Hepatocyte (in vitro differentiated cells): ENCODE results near the gene FAM151B. TPM values are rescaled to one million over a fixed set of nuclear protein-coding genes. Genes with fewer than 3 reads are reported as not detected.

Experiments
- DNase-seq: peaks from one replicate; pipeline ENCODE4 v3.0.0-alpha.2; 2016; ENCODE audit warnings: low spot score
- H2AFZ ChIP-seq: fragments of 200-600 bp; sonication (generic); 2 replicates; pipeline ENCODE4 v1.6.0; 2016; ENCODE audit warnings: antibody characterized with exemption, mild to moderate bottlenecking
- H3K27ac ChIP-seq: fragments of 200-600 bp; sonication (generic); 2 replicates; pipeline ENCODE4 v1.5.1; 2016; ENCODE audit warnings: mild to moderate bottlenecking
- H3K27me3 ChIP-seq: fragments of 200-600 bp; sonication (generic); 2 replicates; pipeline ENCODE4 v1.6.1; 2016
- H3K36me3 ChIP-seq: fragments of 200-600 bp; sonication (generic); replicated peaks from 2 replicates; pipeline ENCODE4 v1.5.1; 2016; ENCODE audit warnings: low read depth; ENCODE audit not compliant: insufficient read depth
- H3K4me1 ChIP-seq: fragments of 200-600 bp; sonication (generic); 2 replicates; pipeline ENCODE4 v1.5.1; 2016; ENCODE audit warnings: mild to moderate bottlenecking, moderate library complexity; ENCODE audit not compliant: insufficient read depth
- H3K4me2 ChIP-seq: fragments of 200-600 bp; sonication (generic); 2 replicates; pipeline ENCODE4 v1.6.0; 2016
- H3K4me3 ChIP-seq: fragments of 200-600 bp; sonication (generic); 2 replicates; pipeline ENCODE4 v1.5.1; 2016; ENCODE audit warnings: mild to moderate bottlenecking
- H3K79me2 ChIP-seq: fragments of 200-600 bp; sonication (generic); 2 replicates; pipeline ENCODE4 v1.6.0; 2017; ENCODE audit warnings: mild to moderate bottlenecking
- H3K9me2 ChIP-seq: fragments of 200-600 bp; sonication (generic); replicated peaks from 2 replicates; pipeline ENCODE4 v1.6.0; 2017; ENCODE audit warnings: mild to moderate bottlenecking; ENCODE audit not compliant: insufficient read depth
- H3K9me3 ChIP-seq: fragments of 200-600 bp; sonication (generic); 2 replicates; pipeline ENCODE4 v1.5.1; 2016; ENCODE audit warnings: low read depth, mild to moderate bottlenecking
- H4K20me1 ChIP-seq: fragments of 200-600 bp; sonication (generic); 2 replicates; pipeline ENCODE4 v1.6.0; 2016; ENCODE audit warnings: mild to moderate bottlenecking; ENCODE audit not compliant: insufficient read depth, poor library complexity, severe bottlenecking
- EZH2 ChIP-seq: fragments of 200-600 bp; sonication (generic); IDR thresholded peaks from 2 replicates; pipeline ENCODE4 v1.6.1; 2016; ENCODE audit warnings: antibody characterized with exemption, mild to moderate bottlenecking, borderline replicate concordance
- EZH2phosphoT487 ChIP-seq: fragments of 200-600 bp; sonication (generic); IDR thresholded peaks from one replicate; pipeline ENCODE4 v1.6.1; 2018; ENCODE audit warnings: antibody characterized with exemption, mild to moderate bottlenecking, low read depth, moderate library complexity; ENCODE audit not compliant: unreplicated experiment, severe bottlenecking
- WGBS: methylation state at CpG from one replicate; pipeline ENCODE4 v1.1.6; 2016; ENCODE audit warnings: low lambda C conversion rate; ENCODE audit errors: missing lambda C conversion rate; 5-methylcytosine and 5-hydroxymethylcytosine counted together
- polyA plus RNA-seq: library from polyadenylated mRNA; unstranded; fragments of >200 nt; fragmentation: Nextera tagmentation; extraction: Ambion mirVana; gene quantifications from 2 replicates; pipeline ENCODE4 v1.2.1, GENCODE V29; 2016
- total RNA-seq: library from RNA; depleted of rRNA; stranded (reverse); fragments of >200 nt; gene quantifications from 2 replicates; pipeline ENCODE4 v1.2.3, GENCODE V29; 2014
- TF ChIP-seq, protein P1 (sequence below): fragments of 200-600 bp; sonication (generic); IDR thresholded peaks from 2 replicates; pipeline ENCODE4 v1.5.1; 2016; ENCODE audit warnings: antibody characterized with exemption, mild to moderate bottlenecking; ENCODE audit not compliant: poor library complexity

FAM151B gene
- total and polyA plus RNA-seq, 2 experiments from 2014 or later, result 0.94 to 2.7 TPM

DNA sequence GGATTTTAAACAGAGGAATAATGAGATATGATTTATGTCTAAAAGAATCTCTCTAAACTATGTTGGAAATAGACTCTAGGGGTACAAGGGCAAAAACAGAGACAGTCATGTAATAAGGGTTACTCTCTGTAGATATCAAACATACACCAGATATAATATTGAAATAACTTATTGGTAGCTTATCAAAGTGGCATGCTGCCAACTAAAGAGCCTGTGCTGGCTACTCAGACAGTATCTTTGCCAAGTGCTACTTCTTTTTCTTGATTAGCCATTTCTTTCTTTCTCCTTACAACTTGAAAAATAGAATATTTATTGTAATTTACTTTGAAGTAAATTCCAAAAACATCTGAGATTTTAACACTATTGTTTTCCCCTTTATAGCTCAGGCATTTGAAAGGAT lies 45.2 kb upstream of the FAM151B start:
- H3K4me1 ChIP-seq, result no peaks in the 10 kb centered on the region
- TF ChIP-seq EZH2phosphoT487 (no peak), EZH2 (no peak)
- TF ChIP-seq, protein P1, sequence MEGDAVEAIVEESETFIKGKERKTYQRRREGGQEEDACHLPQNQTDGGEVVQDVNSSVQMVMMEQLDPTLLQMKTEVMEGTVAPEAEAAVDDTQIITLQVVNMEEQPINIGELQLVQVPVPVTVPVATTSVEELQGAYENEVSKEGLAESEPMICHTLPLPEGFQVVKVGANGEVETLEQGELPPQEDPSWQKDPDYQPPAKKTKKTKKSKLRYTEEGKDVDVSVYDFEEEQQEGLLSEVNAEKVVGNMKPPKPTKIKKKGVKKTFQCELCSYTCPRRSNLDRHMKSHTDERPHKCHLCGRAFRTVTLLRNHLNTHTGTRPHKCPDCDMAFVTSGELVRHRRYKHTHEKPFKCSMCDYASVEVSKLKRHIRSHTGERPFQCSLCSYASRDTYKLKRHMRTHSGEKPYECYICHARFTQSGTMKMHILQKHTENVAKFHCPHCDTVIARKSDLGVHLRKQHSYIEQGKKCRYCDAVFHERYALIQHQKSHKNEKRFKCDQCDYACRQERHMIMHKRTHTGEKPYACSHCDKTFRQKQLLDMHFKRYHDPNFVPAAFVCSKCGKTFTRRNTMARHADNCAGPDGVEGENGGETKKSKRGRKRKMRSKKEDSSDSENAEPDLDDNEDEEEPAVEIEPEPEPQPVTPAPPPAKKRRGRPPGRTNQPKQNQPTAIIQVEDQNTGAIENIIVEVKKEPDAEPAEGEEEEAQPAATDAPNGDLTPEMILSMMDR, result no peak
- H3K4me2 ChIP-seq, result no peak overlapping the region
- no peak overlapping the region for H2AFZ ChIP-seq
- H3K79me2 ChIP-seq, result peaks cover 6% of the 10 kb centered on the region
- H3K9me2 ChIP-seq, result no peaks in the 10 kb centered on the region
- H4K20me1 ChIP-seq, result no peaks in the 10 kb centered on the region
- H3K27ac ChIP-seq, result no peak overlapping the region
- no peaks in the 10 kb centered on the region for H3K9me3 ChIP-seq
- H3K4me3 ChIP-seq, result no peak overlapping the region
- H3K27me3 ChIP-seq, result no peaks in the 10 kb centered on the region
- DNase-seq, result no peak
- peaks cover 11% of the 10 kb centered on the region for H3K36me3 ChIP-seq

DNA sequence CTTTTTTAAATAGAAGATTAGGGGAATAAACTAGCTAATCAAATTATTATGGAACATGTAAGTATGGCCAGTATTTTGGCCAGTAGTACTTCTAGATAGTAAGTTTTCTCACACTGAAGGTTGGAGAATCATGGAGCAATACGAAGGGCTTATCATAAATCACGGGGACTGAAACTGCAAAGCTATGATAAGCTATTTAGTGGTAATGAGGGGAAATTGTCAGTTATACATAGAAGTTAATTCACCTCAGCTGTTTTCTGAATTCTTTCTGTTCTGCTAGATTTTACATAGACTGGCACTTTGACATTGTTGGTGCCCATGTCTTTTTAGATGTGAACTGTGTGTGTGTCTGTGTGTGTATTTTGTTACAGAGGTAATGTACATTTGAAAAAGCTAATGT lies 34.5 kb upstream of the FAM151B start:
- no peak overlapping the region for H2AFZ ChIP-seq
- H3K27ac ChIP-seq, result no peak overlapping the region
- no peak for TF ChIP-seq EZH2
- TF ChIP-seq EZH2phosphoT487, result no peak
- TF ChIP-seq, protein P1, result no peak
- 90% methylated on average over 2 of the region's 2 CpGs for WGBS
- H4K20me1 ChIP-seq, result no peaks in the 10 kb centered on the region
- H3K27me3 ChIP-seq, result no peaks in the 10 kb centered on the region
- H3K4me2 ChIP-seq, result no peak overlapping the region
- H3K4me3 ChIP-seq, result no peak overlapping the region
- no peaks in the 10 kb centered on the region for H3K79me2 ChIP-seq
- no peaks in the 10 kb centered on the region for H3K9me3 ChIP-seq
- no peaks in the 10 kb centered on the region for H3K4me1 ChIP-seq
- no peaks in the 10 kb centered on the region for H3K9me2 ChIP-seq
- H3K36me3 ChIP-seq, result peaks cover 3% of the 10 kb centered on the region
- DNase-seq, result no peak

DNA sequence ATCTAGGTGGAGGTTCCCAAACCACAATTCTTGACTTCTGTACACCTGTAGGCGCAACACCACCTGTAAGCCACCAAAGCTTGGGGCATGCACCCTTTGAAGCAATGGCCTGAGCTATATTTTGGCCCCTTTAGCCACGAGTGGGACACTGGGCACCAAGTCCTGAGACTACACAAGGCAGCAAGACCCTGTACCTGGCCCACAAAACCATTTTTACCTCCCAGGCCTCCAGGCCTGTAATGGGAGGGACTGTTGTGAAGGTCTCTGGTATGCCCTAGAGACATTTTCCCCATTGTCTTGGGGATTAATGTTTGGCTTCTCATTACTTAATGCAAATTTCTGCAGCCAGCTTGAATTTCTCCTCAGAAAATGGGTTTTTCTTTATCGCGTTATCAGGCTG lies 24.6 kb upstream of the FAM151B start:
- Histone ChIP-seq H2AFZ (no peak overlapping the region), H4K20me1 (no peaks in the 10 kb centered on the region), H3K36me3 (peaks cover 4% of the 10 kb centered on the region), H3K4me2 (no peak overlapping the region), H3K4me3 (no peak overlapping the region), H3K9me3 (peaks cover 3% of the 10 kb centered on the region), H3K79me2 (no peaks in the 10 kb centered on the region), H3K27ac (no peak overlapping the region), H3K9me2 (no peaks in the 10 kb centered on the region), H3K27me3 (no peaks in the 10 kb centered on the region), H3K4me1 (no peaks in the 10 kb centered on the region)
- 98% methylated on average over 4 of the region's 4 CpGs for WGBS
- no peak for DNase-seq
- TF ChIP-seq EZH2 (no peak), EZH2phosphoT487 (no peak)
- TF ChIP-seq, protein P1, result no peak
